HepG2 (cell line): ENCODE measurements around the gene HACD1. TPM values are rescaled to one million over a fixed set of nuclear protein-coding genes. Genes with fewer than 3 reads are reported as not detected.

Source experiments
- ATAC-seq: fragments of 200-7000 bp; cut with Tn5 transposase; 3 replicates; pipeline ENCODE4 v1.9.1; 2020; ENCODE audit warnings: mild to moderate bottlenecking, moderate library complexity
- BruUV-seq: library from RNA; stranded (reverse); fragments of 400-500 nt; replicated peaks from 2 replicates; lab custom pipeline; 2021; lab: Mats Ljungman, UMichigan
- CTCF ChIA-PET: fragments of 300-600 bp; formaldehyde crosslinking; extraction: SDS; loops from one replicate; lab custom pipeline; 2021; ENCODE audit warnings: low total read pairs, inconsistent platforms, low intra/inter-chr PET ratio; lab: Yijun Ruan, JAX
- POLR2A ChIA-PET: fragments of 350-600 bp; sonication (Branson Sonifier 250); formaldehyde crosslinking; loops from one replicate; lab custom pipeline; 2020; ENCODE audit warnings: antibody characterized with exemption, inconsistent platforms; lab: Yijun Ruan, JAX
- DNase-seq: peaks from one replicate; pipeline ENCODE4 v3.0.0-alpha.2; 2015; ENCODE audit warnings: low spot score
- FAIRE-seq: peaks from 3 replicates; lab custom pipeline; 2011; peaks lifted over from hg19 to GRCh38; lab: Jason Lieb, UNC
- H2AFZ ChIP-seq: one replicate; pipeline ENCODE4 v1.6.1; 2011; ENCODE audit warnings: low read length, inconsistent platforms
- H3K27ac ChIP-seq: fragments of 300-600 bp; 3 replicates; pipeline ENCODE4 v1.8.0; 2011; ENCODE audit warnings: mixed run types, mild to moderate bottlenecking, mixed read lengths, low read length, inconsistent platforms; ENCODE audit not compliant: insufficient read depth; ENCODE audit errors: extremely low read length
- H3K27me3 ChIP-seq, 2 experiments: fragments of 200-600 bp in 1 of 2; 2 replicates in 1 of 2; 3 replicates in 1 of 2; pipeline versions ENCODE4 v1.6.0 to v1.8.0; 2011; ENCODE audit warnings: low read length in 2 of 2, mild to moderate bottlenecking in 2 of 2, moderate library complexity in 2 of 2, inconsistent platforms in 1 of 2; ENCODE audit not compliant: insufficient read depth in 2 of 2, control insufficient read depth in 1 of 2
- H3K36me3 ChIP-seq, 2 experiments: fragments of 200-600 bp in 1 of 2; replicated peaks in 1 of 2; 2 replicates in 1 of 2; 3 replicates in 1 of 2; pipeline versions ENCODE4 v1.5.1 to v1.8.0; 2011; ENCODE audit warnings: low read length in 2 of 2, inconsistent platforms in 1 of 2; ENCODE audit not compliant: insufficient read depth in 2 of 2, control insufficient read depth in 1 of 2
- H3K4me1 ChIP-seq: 2 replicates; pipeline ENCODE4 v1.5.1; 2012; ENCODE audit warnings: low read length, inconsistent platforms; ENCODE audit not compliant: insufficient read depth
- H3K4me2 ChIP-seq: 2 replicates; pipeline ENCODE4 v1.6.0; 2011; ENCODE audit warnings: low read depth, low read length, inconsistent platforms
- H3K4me3 ChIP-seq, 3 experiments: fragments of 200-600 bp in 1 of 3; sonication (generic), shearing (Covaris generic) in 1 of 3; replicated peaks in 1 of 3; 2 replicates each; pipeline ENCODE4 v1.5.1; 2011 to 2016; ENCODE audit warnings: low read length in 3 of 3, inconsistent platforms in 2 of 3, low read depth in 2 of 3, mild to moderate bottlenecking in 2 of 3, control low read depth in 1 of 3, mixed read lengths in 1 of 3; ENCODE audit not compliant: insufficient read depth in 1 of 3
- H3K79me2 ChIP-seq: one replicate; pipeline ENCODE4 v1.6.1; 2011; ENCODE audit warnings: low read length, inconsistent platforms; ENCODE audit not compliant: insufficient read depth
- H3K9ac ChIP-seq: 2 replicates; pipeline ENCODE4 v1.6.0; 2011; ENCODE audit warnings: mild to moderate bottlenecking, low read depth, low read length, inconsistent platforms; ENCODE audit not compliant: insufficient read depth
- H3K9me3 ChIP-seq: 2 replicates; pipeline ENCODE4 v1.5.1; 2012; ENCODE audit warnings: mild to moderate bottlenecking, low read length
- H4K20me1 ChIP-seq: 2 replicates; pipeline ENCODE4 v1.6.0; 2011; ENCODE audit warnings: inconsistent platforms, mild to moderate bottlenecking, low read length, moderate library complexity; ENCODE audit not compliant: insufficient read depth
- ARID2 ChIP-seq: sonication (generic); formaldehyde crosslinking; IDR thresholded peaks from 2 replicates; pipeline ENCODE4 v1.8.1; 2022; ENCODE audit warnings: mild to moderate bottlenecking, missing genetic modification reagents, borderline replicate concordance
- GLI4 ChIP-seq: sonication (generic); formaldehyde crosslinking; IDR thresholded peaks from 2 replicates; pipeline ENCODE4 v1.5.1; 2020; ENCODE audit warnings: missing genetic modification reagents, mild to moderate bottlenecking, moderate library complexity, borderline replicate concordance
- GLMP ChIP-seq: sonication (generic); formaldehyde crosslinking; IDR thresholded peaks from 2 replicates; pipeline ENCODE4 v1.9.0; 2021; ENCODE audit warnings: missing genetic modification reagents, mild to moderate bottlenecking, borderline replicate concordance
- MAZ ChIP-seq, 2 experiments: sonication (generic) in 1 of 2; formaldehyde crosslinking in 1 of 2; IDR thresholded peaks; 2 replicates each; pipeline versions ENCODE4 v1.5.0 to v1.6.1; 2012 to 2020; ENCODE audit warnings: low read depth in 2 of 2, mild to moderate bottlenecking in 2 of 2, borderline replicate concordance in 1 of 2, improper control_type of control experiment in 1 of 2, low read length in 1 of 2, missing genetic modification reagents in 1 of 2, moderate library complexity in 1 of 2
- RARG ChIP-seq: sonication (generic); formaldehyde crosslinking; IDR thresholded peaks from 2 replicates; pipeline ENCODE4 v1.4.0; 2020; ENCODE audit warnings: low read depth, mild to moderate bottlenecking, missing genetic modification reagents
- RNF2 ChIP-seq: fragments of 450-650 bp; conservative IDR thresholded peaks from 2 replicates; pipeline ENCODE4 v1.6.1; 2016; ENCODE audit warnings: low read depth
- TOE1 ChIP-seq: sonication (generic); formaldehyde crosslinking; IDR thresholded peaks from 2 replicates; pipeline ENCODE4 v1.4.0; 2020; ENCODE audit warnings: mild to moderate bottlenecking, missing genetic modification reagents
- ZBTB20 ChIP-seq: sonication (generic); formaldehyde crosslinking; IDR thresholded peaks from 2 replicates; pipeline ENCODE4 v1.8.1; 2023; ENCODE audit warnings: missing genetic modification reagents, low read depth, mild to moderate bottlenecking, borderline replicate concordance
- ZMAT5 ChIP-seq: sonication (generic); formaldehyde crosslinking; IDR thresholded peaks from 2 replicates; pipeline ENCODE4 v1.5.0; 2020; ENCODE audit warnings: mild to moderate bottlenecking, low read depth, missing genetic modification reagents, borderline replicate concordance
- ZNF20 ChIP-seq: sonication (generic); formaldehyde crosslinking; IDR thresholded peaks from 2 replicates; pipeline ENCODE4 v1.4.0; 2020; ENCODE audit warnings: mild to moderate bottlenecking, moderate library complexity, missing genetic modification reagents
- ZNF333 ChIP-seq: sonication (generic); formaldehyde crosslinking; IDR thresholded peaks from 2 replicates; pipeline ENCODE4 v1.4.0; 2020; ENCODE audit warnings: mild to moderate bottlenecking, missing genetic modification reagents, borderline replicate concordance
- ZNF629 ChIP-seq: sonication (generic); formaldehyde crosslinking; conservative IDR thresholded peaks from 2 replicates; pipeline ENCODE4 v1.5.0; 2020; ENCODE audit warnings: missing genetic modification reagents
- WGBS: methylation state at CpG from one replicate; pipeline ENCODE4 v1.1.6; 2017; ENCODE audit warnings: low lambda C conversion rate; 5-methylcytosine and 5-hydroxymethylcytosine counted together
- in situ Hi-C: cut with HindIII; loops from 2 replicates; pipeline ENCODE4 v1.10.0; 2017; ENCODE audit warnings: low pct_unique_long_range_greater_than_20kb; ENCODE audit not compliant: extremely low pct_ligation_motif_present
- intact Hi-C: fragments of 100-400 bp; cut with micrococcal nuclease; formaldehyde crosslinking; loops from one replicate; pipeline ENCODE4 v1.10.0; 2022; ENCODE audit not compliant: unreplicated experiment
- polyA plus RNA-seq, 8 experiments: library from polyadenylated mRNA; depleted of rRNA in 3 of 8; stranded (reverse) in 7 of 8; unstranded in 1 of 8; fragments of >200 nt; fragmentation: Illumina TruSeq in 4 of 8; extraction: Trizol in 4 of 8; gene quantifications; 2 replicates each; pipeline versions ENCODE4 v1.2.1 to v1.2.3, GENCODE V29; 2011 to 2016; ENCODE audit warnings: low read depth in 4 of 8, missing spikeins in 1 of 8, mixed read lengths in 1 of 8; ENCODE audit not compliant: insufficient read depth in 1 of 8
- total RNA-seq, 5 experiments: library from RNA; depleted of rRNA; stranded (reverse); fragments of >200 nt; fragmentation: Illumina TruSeq; extraction: Trizol; gene quantifications; 2 replicates each; pipeline ENCODE4 v1.2.3, GENCODE V29; 2016; ENCODE audit warnings: low read depth in 1 of 5

The HACD1 gene
- total and polyA plus RNA-seq, 2 of the 13 experiments (the other 11 are each of a cell fraction or from before 2014, with no cell fraction given), result 43.4 to 47.6 TPM

- POLR2A ChIA-PET, result interaction anchor here (1.7 kb wide), 1 partner anchor 13 kb away, joined by 4 read pairs; no protein-coding TSS in a partner anchor
- TF ChIP-seq RARG (CRISPR knock-in tag) (no peak), ZNF20 (CRISPR knock-in tag) (no peak)
Observed at GRCh38 chr10:17663450-17663849, 46.3 kb upstream of the HACD1 start.

GRCh38 chr10:17662193-17663138 is 45.3 kb upstream of the HACD1 start:
- intact Hi-C loops, result no loop called here
- 96% methylated on average over 2 of the region's 2 CpGs for WGBS
- Histone ChIP-seq H3K4me1 (peaks cover 31% of the 10 kb centered on the region), H3K36me3 (peaks cover 2 to 16% of the 10 kb centered on the region in 2 experiments; a peak in 3 of 5 replicates), H2AFZ (no peak overlapping the region), H3K27me3 (no peaks in the 10 kb centered on the region), H4K20me1 (no peaks in the 10 kb centered on the region), H3K27ac (no peak overlapping the region), H3K9ac (no peak overlapping the region), H3K9me3 (no peaks in the 10 kb centered on the region), H3K79me2 (peaks cover 79% of the 10 kb centered on the region), H3K4me3 (no peak overlapping the region), H3K4me2 (no peak overlapping the region)
- FAIRE-seq, result no peak
- ChIA-PET POLR2A (interaction anchor here (1.7 kb wide), 1 partner anchor 12 kb away, joined by 4 read pairs; no protein-coding TSS in a partner anchor), CTCF (no interaction called here)
- in situ Hi-C loops, result loop anchor here (25.0 kb wide), 1 partner anchor 1000 kb away; the partner anchor contains the start of genes ARL5B and NSUN6
- TF ChIP-seq RNF2, result no peak
- TF ChIP-seq ZBTB20, result no peak
- TF ChIP-seq TOE1 (CRISPR knock-in tag), result no peak
- no peak for TF ChIP-seq ZNF333 (CRISPR knock-in tag)
- TF ChIP-seq ZNF629 (CRISPR knock-in tag), result no peak
- TF ChIP-seq GLI4 (CRISPR knock-in tag), result no peak
- no peak for TF ChIP-seq ZMAT5
- TF ChIP-seq GLMP (CRISPR knock-in tag), result no peak
- TF ChIP-seq MAZ (IDR thresholded peaks at IDR 0.05; ENCODE audit: borderline replicate concordance, low read depth, low read length), result no peak
- no peak for TF ChIP-seq MAZ (CRISPR knock-in tag; IDR thresholded peaks at IDR 0.05; ENCODE audit: low read depth)
- no peak for TF ChIP-seq ARID2 (CRISPR knock-in tag)
- TSS peak; percentile 32 for BruUV-seq
- ATAC-seq, result no peak
- DNase-seq, result no peak

More at GRCh38 chr10:17663450-17663849, 46.3 kb upstream of the HACD1 start:
- FAIRE-seq (no peak), ATAC-seq (no peak), DNase-seq (no peak)
- intact Hi-C loops (no loop called here), in situ Hi-C loops (loop anchor here (25.0 kb wide), 1 partner anchor 999 kb away; the partner anchor contains the start of genes ARL5B and NSUN6)
- WGBS, result 91% methylated on average over 1 of the region's 1 CpG
- Histone ChIP-seq H3K4me1 (peaks cover 38% of the 10 kb centered on the region), H3K27ac (no peak overlapping the region), H3K4me3 (no peak overlapping the region), H3K79me2 (peaks cover 78% of the 10 kb centered on the region), H3K9me3 (no peaks in the 10 kb centered on the region), H4K20me1 (0 out of 2 replicates have a peak, but pooled peaks cover under 1% of the 10 kb centered on the region), H3K36me3 (peaks cover 2 to 16% of the 10 kb centered on the region in 2 experiments; a peak in 3 of 5 replicates), H3K9ac (no peak overlapping the region), H3K27me3 (no peaks in the 10 kb centered on the region), H3K4me2 (no peak overlapping the region), H2AFZ (no peak overlapping the region)
- CTCF ChIA-PET, result no interaction called here
- no TSS peak for BruUV-seq
